ENCODE measurements around the gene DGAT2. TPM values are rescaled to one million over a fixed set of nuclear protein-coding genes. Genes with fewer than 3 reads are reported as not detected.

DGAT2 gene
- total RNA-seq, 1 donor from 2014 or later, result 7.4 TPM

DNA sequence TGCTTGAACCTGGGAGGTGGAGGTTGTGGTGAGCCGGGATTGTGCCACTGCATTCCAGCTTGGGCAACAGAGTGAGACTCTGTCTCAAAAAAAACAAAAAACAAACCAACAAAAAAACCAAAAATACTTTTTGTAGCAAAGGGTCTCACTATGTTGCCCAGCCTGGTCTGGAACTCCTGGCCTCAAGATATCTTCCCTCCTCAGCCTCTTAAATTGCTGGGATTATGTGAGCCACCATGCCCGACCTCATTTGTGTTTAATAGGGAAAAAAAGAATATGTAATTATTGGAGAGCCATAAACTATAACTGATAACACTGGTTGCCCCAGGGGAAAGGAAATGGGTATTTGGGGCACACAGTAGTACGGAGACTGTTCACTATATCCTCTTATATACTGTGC is 66.2 kb downstream of the DGAT2 start:
- intact Hi-C loops (cut with DNase I), result no loop called here
- H3K27me3 ChIP-seq (ENCODE audit: low read depth), result no peaks in the 10 kb centered on the region
- no peak overlapping the region for H3K27ac ChIP-seq
- H3K9me3 ChIP-seq, result no peaks in the 10 kb centered on the region
- no peak overlapping the region for H3K4me3 ChIP-seq
- ATAC-seq (no peak), DNase-seq (no peak)
- peaks cover 5% of the 10 kb centered on the region for H3K4me1 ChIP-seq
- TF ChIP-seq, protein P1, sequence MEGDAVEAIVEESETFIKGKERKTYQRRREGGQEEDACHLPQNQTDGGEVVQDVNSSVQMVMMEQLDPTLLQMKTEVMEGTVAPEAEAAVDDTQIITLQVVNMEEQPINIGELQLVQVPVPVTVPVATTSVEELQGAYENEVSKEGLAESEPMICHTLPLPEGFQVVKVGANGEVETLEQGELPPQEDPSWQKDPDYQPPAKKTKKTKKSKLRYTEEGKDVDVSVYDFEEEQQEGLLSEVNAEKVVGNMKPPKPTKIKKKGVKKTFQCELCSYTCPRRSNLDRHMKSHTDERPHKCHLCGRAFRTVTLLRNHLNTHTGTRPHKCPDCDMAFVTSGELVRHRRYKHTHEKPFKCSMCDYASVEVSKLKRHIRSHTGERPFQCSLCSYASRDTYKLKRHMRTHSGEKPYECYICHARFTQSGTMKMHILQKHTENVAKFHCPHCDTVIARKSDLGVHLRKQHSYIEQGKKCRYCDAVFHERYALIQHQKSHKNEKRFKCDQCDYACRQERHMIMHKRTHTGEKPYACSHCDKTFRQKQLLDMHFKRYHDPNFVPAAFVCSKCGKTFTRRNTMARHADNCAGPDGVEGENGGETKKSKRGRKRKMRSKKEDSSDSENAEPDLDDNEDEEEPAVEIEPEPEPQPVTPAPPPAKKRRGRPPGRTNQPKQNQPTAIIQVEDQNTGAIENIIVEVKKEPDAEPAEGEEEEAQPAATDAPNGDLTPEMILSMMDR (IDR thresholded peaks at IDR 0.05), result no peak
- no peaks in the 10 kb centered on the region for H3K36me3 ChIP-seq

DNA sequence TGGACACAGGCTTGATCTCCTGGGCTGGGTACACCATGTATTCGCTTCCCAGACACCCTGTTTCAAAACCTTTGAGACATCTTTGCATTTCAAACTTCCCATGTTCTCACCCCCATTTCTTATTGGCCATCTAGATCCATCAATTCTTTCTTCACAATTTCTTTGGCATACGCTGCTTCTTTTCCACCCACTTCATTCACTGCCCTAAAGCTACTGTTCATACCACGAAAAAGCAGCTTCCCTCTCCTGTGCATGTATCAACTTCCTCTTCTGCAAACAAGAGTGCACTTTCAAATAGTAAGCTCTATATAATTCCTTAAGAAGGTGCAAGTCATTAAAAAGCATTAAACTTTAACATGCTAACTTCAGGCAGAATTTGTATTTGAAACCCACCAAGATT is 67.8 kb downstream of the DGAT2 start:
- ATAC-seq, result peak; percentile 57 to 64
- H3K27ac ChIP-seq, result no peak overlapping the region

DNA sequence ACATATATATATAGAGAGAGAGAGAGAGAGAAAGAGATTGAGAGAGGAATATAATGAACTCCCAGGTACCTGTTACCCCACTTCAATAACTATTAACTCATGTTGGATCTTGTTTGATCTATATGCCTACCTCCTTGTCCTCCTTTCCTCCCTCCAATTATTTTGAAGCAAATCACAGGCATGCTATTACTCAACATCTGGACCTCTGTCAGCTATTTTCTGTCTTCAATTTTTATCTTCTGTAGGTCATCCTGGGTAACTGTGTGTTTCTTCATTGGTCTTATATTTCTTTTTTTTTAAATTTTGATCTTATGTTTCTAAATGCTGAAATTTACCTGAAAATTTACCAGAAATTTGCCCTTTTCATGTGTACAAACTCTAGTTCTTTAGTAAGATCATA is 71.3 kb downstream of the DGAT2 start:
- H3K27me3 ChIP-seq (ENCODE audit: low read depth), result no peaks in the 10 kb centered on the region
- no peaks in the 10 kb centered on the region for H3K9me3 ChIP-seq
- H3K4me3 ChIP-seq, result no peak overlapping the region
- H3K4me1 ChIP-seq, result peaks cover 22% of the 10 kb centered on the region
- DNase-seq (no peak), ATAC-seq (peak in 1 of 2 donors; percentile 19)
- no peaks in the 10 kb centered on the region for H3K36me3 ChIP-seq
- intact Hi-C loops (cut with DNase I), result no loop called here
- TF ChIP-seq, protein P1 (IDR thresholded peaks at IDR 0.05), result no peak
- no peak overlapping the region for H3K27ac ChIP-seq

More for the DNA sequence above, 67.8 kb downstream of the DGAT2 start:
- peaks cover 20% of the 10 kb centered on the region for H3K4me1 ChIP-seq
- intact Hi-C loops (cut with DNase I), result no loop called here
- H3K27me3 ChIP-seq (ENCODE audit: low read depth), result no peaks in the 10 kb centered on the region
- H3K9me3 ChIP-seq, result no peaks in the 10 kb centered on the region
- TF ChIP-seq, protein P1 (IDR thresholded peaks at IDR 0.05), result no peak
- no peaks in the 10 kb centered on the region for H3K36me3 ChIP-seq
- DNase-seq, result no peak
- H3K4me3 ChIP-seq, result no peak overlapping the region

DNA sequence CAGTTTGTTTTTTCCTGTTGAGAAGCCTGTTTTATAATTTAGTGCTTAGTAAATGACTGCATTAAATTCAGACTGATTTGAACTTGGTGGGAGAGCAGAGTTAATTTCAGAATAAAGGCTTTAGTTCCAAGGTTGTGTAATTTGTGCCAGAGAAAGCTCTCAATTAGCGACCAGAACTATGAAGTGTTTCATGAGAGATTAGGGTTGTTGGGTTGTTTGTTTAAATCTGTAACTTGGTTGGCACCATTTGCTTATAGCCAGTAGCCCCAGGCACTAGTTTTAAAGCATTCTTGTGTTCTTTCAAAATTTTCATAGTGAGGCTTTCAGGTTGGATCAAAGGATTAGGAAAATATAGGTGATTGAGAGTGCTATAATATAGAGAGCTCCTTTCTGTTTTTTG is 71.9 kb downstream of the DGAT2 start:
- Histone ChIP-seq H3K4me1 (peaks cover 22% of the 10 kb centered on the region), H3K27me3 (ENCODE audit: low read depth) (no peaks in the 10 kb centered on the region), H3K4me3 (no peak overlapping the region), H3K27ac (no peak overlapping the region), H3K9me3 (no peaks in the 10 kb centered on the region), H3K36me3 (no peaks in the 10 kb centered on the region)
- ATAC-seq (peak in 1 of 2 donors; percentile 78), DNase-seq (no peak)
- TF ChIP-seq, protein P1 (IDR thresholded peaks at IDR 0.05), result no peak
- intact Hi-C loops (cut with DNase I), result no loop called here

DNA sequence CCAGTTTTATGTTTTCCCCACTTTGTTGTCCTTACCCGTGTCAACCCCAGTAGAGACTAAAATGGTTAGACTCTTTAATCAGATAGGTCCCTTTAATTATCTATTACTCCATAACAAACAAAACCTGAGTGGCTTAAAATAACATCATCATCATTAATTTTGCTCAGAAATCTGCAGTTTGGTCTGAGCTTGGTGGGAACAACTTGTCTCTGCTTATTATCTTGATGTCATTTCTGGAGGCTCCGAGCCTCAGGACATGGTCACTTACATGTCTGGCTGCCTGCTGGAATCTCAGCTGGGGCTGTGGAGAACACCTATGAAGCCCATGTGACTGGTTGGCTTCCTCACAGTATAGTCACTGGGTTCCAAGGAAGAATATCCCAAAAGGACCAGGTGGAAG is 73.2 kb downstream of the DGAT2 start:
- Histone ChIP-seq H3K27ac (no peak overlapping the region), H3K4me1 (peaks cover 28% of the 10 kb centered on the region), H3K36me3 (no peaks in the 10 kb centered on the region), H3K27me3 (ENCODE audit: low read depth) (no peaks in the 10 kb centered on the region), H3K4me3 (no peak overlapping the region), H3K9me3 (no peaks in the 10 kb centered on the region)
- intact Hi-C loops (cut with DNase I), result no loop called here
- DNase-seq (no peak), ATAC-seq (no peak)
- TF ChIP-seq, protein P1 (IDR thresholded peaks at IDR 0.05), result no peak

DNA sequence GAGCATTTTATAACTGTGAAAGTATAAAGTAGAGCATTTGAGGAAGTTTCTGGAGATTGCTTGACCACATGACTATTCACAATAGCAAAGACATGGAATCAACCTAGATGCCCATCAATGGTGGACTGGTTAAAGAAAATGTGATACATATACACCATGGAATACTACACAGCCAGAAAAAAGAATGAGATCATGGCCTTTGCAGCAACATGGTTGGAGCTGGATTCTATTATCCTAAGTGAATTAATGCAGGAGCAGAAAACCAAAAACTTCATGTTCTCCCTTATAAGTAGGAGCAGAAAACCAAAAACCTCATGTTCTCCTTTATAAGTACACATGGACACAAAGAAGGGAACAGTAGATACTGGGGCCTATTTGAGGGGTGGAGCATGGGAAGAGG is 76.7 kb downstream of the DGAT2 start:
- TF ChIP-seq, protein P1 (IDR thresholded peaks at IDR 0.05), result no peak
- intact Hi-C loops (cut with DNase I), result no loop called here
- Histone ChIP-seq H3K36me3 (no peaks in the 10 kb centered on the region), H3K27ac (no peak overlapping the region), H3K27me3 (ENCODE audit: low read depth) (no peaks in the 10 kb centered on the region), H3K4me3 (no peak overlapping the region), H3K9me3 (no peaks in the 10 kb centered on the region), H3K4me1 (peaks cover 26% of the 10 kb centered on the region)
- ATAC-seq (no peak), DNase-seq (no peak)

Measured in lower lobe of right lung (tissue), 2 donors.